GM06990 (cell line): ENCODE data around the gene SSBP4.

Source experiments
- DNase-seq: peaks from one replicate; pipeline ENCODE4 v3.0.0-alpha.2; 2011; ENCODE audit not compliant: insufficient read length; ENCODE audit errors: extremely low read depth
- H3K27me3 ChIP-seq: replicated peaks from 2 replicates; pipeline ENCODE4 v1.6.0; 2011; ENCODE audit warnings: low read length; ENCODE audit not compliant: control insufficient read depth, insufficient read depth
- H3K36me3 ChIP-seq: 2 replicates; pipeline ENCODE4 v1.5.1; 2011; ENCODE audit warnings: low read length; ENCODE audit not compliant: control insufficient read depth, insufficient read depth
- H3K4me3 ChIP-seq: replicated peaks from 2 replicates; pipeline ENCODE4 v1.5.1; 2011; ENCODE audit warnings: low read depth, mild to moderate bottlenecking, control low read depth, low read length
- TF ChIP-seq, protein P1 (sequence below): IDR thresholded peaks from 2 replicates; pipeline ENCODE4 v1.5.1; 2011; ENCODE audit warnings: low read length, control low read depth, mild to moderate bottlenecking, inconsistent platforms; ENCODE audit not compliant: insufficient read depth, poor library complexity, severe bottlenecking

SSBP4 gene

DNA sequence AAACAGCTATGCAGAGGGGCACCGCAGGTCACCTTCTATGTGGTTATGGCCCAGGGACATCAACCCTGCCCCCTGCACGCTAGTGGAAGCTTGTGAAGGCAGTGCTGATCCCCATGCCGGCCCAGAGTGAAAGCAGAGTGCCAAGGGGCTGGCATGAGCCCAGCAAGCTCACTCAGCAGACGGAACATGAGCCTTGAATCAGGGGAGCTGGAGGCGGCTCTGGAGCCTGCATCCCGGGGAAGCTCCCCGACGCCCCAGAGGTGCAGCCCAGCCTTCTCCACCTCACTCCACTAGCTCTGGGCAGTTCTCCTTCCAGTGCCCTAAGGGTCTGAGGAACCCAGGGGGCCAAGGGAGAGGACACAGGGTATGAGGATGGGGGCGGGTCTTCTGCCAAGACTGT is 37.8 kb downstream of the SSBP4 start:
- no peak overlapping the region for H3K4me3 ChIP-seq
- H3K36me3 ChIP-seq, result peaks cover 50% of the 10 kb centered on the region
- no peak for DNase-seq
- TF ChIP-seq, protein P1, sequence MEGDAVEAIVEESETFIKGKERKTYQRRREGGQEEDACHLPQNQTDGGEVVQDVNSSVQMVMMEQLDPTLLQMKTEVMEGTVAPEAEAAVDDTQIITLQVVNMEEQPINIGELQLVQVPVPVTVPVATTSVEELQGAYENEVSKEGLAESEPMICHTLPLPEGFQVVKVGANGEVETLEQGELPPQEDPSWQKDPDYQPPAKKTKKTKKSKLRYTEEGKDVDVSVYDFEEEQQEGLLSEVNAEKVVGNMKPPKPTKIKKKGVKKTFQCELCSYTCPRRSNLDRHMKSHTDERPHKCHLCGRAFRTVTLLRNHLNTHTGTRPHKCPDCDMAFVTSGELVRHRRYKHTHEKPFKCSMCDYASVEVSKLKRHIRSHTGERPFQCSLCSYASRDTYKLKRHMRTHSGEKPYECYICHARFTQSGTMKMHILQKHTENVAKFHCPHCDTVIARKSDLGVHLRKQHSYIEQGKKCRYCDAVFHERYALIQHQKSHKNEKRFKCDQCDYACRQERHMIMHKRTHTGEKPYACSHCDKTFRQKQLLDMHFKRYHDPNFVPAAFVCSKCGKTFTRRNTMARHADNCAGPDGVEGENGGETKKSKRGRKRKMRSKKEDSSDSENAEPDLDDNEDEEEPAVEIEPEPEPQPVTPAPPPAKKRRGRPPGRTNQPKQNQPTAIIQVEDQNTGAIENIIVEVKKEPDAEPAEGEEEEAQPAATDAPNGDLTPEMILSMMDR, result no peak
- no peaks in the 10 kb centered on the region for H3K27me3 ChIP-seq

DNA sequence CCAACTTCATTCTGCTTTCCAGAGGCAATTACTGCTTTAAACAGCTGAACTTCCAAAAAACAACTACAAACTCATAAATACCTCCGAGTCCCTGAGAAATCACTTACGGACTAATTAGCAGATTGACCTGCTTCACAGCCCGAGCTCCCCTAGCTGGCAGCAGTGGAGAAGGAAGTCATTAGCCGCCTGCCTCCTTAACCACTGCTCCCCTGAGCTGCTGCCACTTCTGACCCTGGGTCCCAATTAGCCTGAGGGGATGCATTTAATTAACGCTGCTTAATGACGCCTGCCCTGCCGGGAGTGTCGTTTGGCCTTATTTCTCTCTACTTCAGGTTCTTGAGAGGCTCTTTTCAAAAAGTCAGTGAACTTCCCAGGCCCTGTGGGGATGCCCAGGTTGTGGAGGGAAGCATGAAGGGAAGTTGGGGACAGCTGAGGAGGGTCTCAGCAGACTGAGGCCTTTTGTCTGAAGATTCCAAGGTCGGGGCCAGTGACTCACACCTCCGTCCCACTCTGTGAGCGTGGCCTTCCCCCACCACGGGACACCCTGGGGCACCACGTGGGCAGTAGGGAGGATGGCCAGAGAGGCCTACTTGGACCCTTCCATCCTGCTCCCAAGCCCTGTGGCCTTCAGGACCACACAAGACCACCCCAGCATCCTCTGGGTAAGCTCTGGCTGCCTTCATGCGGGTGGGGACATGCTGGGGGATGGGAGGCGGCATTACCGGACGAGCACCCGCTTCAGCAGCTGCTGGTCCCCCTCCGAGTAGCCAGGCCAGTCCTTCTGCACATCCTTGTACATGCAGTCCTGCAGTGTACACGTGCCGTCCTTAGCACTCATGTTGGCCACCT is 38.5 kb downstream of the SSBP4 start:
- Histone ChIP-seq H3K27me3 (no peaks in the 10 kb centered on the region), H3K4me3 (no peak overlapping the region), H3K36me3 (peaks cover 52% of the 10 kb centered on the region)
- TF ChIP-seq, protein P1, result no peak
- DNase-seq, result no peak

DNA sequence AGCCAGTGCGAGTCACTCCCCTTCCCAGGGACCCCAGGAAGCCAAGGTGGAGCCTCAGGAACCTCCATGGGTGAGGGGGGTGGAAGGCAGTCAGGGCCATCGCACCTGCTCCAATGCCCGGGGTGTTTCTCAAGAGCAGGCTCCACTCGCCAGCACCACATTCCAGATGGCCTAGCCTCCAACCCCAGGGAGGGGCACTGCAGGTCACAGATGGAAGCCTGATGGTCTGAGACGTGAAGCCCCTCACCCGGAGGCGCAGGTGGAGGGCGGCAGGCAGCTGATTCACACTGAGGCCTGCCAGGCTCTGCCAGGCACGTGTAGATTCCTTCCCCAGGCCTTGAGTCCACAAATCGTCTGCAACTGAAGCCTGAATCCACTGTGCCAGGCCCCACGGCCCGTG is 41.7 kb downstream of the SSBP4 start:
- H3K36me3 ChIP-seq, result peaks cover 63% of the 10 kb centered on the region
- no peak for DNase-seq
- TF ChIP-seq, protein P1, result no peak
- no peak overlapping the region for H3K4me3 ChIP-seq
- H3K27me3 ChIP-seq, result no peaks in the 10 kb centered on the region

DNA sequence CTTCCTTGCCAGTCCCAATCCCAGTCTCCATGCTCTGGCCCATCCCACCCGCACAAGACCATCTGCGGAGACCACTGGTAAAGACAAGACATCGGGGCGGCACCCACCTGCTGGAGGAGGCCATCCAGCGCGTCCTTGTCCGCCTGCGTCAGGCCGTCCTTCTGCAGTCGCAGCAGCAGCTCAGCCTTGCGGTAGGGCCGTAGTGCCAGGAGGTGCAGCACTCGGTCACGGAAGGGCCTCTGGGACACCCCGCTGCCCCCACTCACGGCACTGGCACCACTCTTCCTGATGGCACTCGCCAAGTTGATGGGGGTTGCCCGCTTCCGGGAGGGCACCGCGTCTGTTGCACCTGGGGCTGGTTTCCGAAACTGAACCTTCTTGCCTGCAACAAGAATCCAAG is 42.3 kb downstream of the SSBP4 start:
- Histone ChIP-seq H3K4me3 (no peak overlapping the region), H3K27me3 (no peaks in the 10 kb centered on the region), H3K36me3 (peaks cover 66% of the 10 kb centered on the region)
- no peak for DNase-seq
- TF ChIP-seq, protein P1, result no peak

DNA sequence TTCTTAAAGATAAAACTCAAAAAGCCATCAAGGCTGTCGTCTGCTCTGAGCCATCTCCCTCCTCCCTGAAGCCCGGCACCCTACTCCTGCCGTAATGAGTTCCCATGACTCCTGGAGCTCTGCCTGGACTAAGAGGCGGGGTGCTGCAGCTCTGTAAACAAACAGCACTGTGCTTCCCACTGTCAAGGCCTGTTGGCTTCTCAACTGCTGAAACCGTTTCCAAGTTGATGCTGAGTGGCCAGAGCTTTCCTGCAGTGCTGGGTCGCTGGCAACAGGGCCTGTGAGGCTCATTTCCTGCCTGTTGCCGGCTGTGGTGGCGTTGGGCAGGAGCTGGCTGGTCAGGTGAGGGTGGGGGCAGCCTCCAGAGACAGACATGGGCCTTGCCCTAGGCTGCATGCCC is 45.4 kb downstream of the SSBP4 start:
- Histone ChIP-seq H3K27me3 (no peaks in the 10 kb centered on the region), H3K36me3 (peaks cover 55% of the 10 kb centered on the region), H3K4me3 (no peak overlapping the region)
- DNase-seq, result no peak
- TF ChIP-seq, protein P1, result no peak
